Suprapubic skin (tissue), 3 donors: Measurements from ENCODE around the gene ASCC1.

Source experiments
- POLR2AphosphoS5 ChIP-seq, 3 donors: sonication (generic); formaldehyde crosslinking; IDR thresholded peaks; one replicate each; pipeline ENCODE4 v1.6.1; 2017; ENCODE audit warnings: antibody characterized with exemption in 3 of 3
- TF ChIP-seq, protein P1 (sequence below), 2 donors: fragments of 200-600 bp in 1 of 2; fragments of 450-650 bp in 1 of 2; sonication (generic) in 1 of 2; IDR thresholded peaks; one replicate each; pipeline ENCODE4 v1.5.1; 2016 to 2019; ENCODE audit warnings: antibody characterized with exemption in 2 of 2, mild to moderate bottlenecking in 1 of 2, moderate library complexity in 1 of 2

GRCh38 chr10:72200883-72201282 lies 15.2 kb downstream of the ASCC1 start:
- TF ChIP-seq, protein P1, sequence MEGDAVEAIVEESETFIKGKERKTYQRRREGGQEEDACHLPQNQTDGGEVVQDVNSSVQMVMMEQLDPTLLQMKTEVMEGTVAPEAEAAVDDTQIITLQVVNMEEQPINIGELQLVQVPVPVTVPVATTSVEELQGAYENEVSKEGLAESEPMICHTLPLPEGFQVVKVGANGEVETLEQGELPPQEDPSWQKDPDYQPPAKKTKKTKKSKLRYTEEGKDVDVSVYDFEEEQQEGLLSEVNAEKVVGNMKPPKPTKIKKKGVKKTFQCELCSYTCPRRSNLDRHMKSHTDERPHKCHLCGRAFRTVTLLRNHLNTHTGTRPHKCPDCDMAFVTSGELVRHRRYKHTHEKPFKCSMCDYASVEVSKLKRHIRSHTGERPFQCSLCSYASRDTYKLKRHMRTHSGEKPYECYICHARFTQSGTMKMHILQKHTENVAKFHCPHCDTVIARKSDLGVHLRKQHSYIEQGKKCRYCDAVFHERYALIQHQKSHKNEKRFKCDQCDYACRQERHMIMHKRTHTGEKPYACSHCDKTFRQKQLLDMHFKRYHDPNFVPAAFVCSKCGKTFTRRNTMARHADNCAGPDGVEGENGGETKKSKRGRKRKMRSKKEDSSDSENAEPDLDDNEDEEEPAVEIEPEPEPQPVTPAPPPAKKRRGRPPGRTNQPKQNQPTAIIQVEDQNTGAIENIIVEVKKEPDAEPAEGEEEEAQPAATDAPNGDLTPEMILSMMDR (IDR thresholded peaks at IDR 0.05): no peak
- TF ChIP-seq POLR2AphosphoS5 (IDR thresholded peaks at IDR 0.05): no peak
